Measurements from ENCODE around the gene MPZL1.
A peak's percentile ranks its signal among the peaks of the same experiment; 100 is the strongest.
"Not testable (repeated sequence)": the region's sequence is repeated elsewhere in the genome, so short reads cannot be mapped to it uniquely, and the experiment has no call there.

Gene MPZL1

DNA sequence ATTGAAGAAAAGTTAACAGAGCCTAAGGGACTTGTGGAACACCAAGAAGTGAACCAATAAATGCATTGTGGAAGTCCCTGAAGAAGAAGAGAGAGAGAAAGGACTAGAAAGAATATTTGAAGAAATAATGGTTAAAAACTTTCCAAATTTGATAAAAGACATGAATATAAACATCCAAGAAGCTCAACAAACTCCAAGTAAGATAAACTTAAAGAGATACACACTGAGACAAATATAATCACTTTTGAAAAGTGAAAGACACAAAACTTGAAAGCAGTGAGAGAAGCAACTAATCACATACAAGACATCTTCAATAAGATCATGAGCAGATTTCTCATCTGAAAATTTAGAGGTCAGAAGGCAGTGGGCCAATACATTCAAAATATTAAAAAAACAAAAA, 91.2 kb downstream of the MPZL1 start:
- DNase-seq (ENCODE audit: low spot score), result no peak

DNA sequence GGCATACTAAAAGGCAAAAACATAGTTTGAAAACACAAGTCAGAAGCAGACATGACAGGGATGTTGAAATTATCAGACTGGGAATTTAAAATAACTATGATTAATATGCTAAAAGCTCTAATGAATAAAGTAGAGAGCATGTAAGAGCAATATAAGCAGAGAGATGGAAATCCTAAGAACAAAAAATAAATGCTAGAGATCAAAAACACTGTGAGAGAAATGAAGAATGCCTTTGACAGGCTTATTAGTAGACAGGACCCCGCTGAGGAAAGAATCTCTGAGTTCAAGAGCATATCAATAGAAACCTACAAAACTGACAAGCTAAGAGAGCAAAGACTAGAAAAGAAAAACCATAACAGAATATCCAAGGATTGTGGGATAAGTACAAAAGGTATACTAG, 93.9 kb downstream of the MPZL1 start:
- DNase-seq (ENCODE audit: low spot score), result no peak

DNA sequence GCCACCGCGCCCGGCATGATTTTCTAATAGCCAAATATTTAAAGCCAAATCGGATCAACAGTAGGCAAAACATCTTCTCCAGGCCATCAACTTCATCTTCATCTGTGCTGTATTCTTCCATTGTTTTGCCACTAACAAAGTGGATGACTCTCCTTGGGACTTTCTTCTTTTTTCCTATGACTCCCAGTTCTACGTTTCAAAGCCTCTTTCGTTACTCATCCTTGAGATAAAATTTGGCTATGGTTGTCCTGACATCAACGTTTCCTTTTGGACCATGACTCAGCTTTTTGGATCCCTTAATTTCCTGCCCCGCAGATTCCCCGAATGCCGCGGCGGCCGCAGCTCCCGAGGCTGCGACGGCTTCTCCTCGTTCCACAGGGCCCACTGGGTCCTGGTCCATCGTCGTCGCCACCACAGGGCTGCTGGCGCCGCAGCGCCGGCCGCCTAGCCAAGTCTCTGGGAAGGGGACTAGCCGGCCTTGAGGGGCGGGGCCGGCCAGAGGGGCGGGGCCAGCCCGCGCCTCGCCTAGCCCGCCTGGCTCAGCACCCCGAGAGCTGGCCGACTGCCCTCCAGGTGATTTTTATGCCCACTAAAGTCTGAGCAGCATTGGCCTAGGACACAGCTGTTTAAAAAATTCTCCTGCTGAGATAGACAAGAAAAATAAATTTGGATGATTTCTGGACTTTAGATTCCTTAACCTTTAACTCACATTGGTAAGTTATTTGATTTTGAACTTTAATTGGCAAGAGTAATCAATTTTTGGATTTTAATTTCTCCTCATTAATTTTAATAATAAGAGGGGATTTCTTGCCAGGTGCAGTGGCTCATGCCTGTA, 98.3 kb downstream of the MPZL1 start:
- peak; percentile 98 for DNase-seq (ENCODE audit: low spot score)

DNA sequence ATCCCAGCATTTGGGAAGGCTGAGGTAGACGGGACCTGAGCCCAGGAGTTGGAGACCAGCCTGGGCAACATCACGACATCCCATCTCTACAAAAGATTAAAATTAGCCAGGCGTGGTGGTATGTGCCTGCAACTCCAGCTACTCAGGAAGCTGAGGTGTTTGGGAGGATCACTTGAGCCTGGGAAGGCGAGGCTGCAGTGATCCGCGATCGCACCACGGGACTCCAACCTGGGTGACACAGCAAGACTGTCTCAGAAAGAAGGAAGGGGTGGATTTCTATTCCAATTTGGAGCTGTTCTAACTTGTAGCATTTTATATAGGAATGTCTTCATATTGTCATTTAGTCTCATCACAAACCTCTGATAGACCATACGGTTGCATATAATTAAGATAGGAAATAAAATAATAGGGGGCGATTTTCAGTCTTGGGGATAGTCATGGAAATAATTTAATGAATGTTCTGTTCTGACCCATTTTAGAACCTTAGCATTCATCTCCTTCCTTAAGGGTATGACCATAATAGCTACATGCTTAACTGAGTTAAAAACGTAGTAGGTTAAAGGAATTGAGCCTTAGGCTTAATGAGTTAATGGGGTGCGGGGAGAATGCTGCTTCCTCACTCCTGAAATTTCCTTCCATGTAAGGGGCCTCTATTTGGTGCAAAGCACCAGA, 99.0 kb downstream of the MPZL1 start:
- DNase-seq (ENCODE audit: low spot score), result peak; percentile 87

DNA sequence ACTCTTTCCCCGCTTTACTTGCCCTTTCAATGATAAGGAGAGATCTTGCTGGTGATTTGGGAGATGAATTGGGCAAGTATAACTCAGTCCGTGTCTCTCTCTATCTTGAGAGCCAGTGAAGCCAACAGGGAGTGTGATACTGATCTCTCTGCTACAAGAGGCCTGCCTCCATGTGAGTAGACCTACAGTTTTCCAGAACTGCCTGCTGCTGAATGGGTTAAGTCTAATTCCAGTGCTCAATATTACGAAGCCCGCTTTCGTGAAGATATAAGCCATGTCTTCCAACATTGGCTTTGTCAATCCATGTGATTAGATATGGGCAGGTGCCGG, 99.5 kb downstream of the MPZL1 start:
- no peak for DNase-seq (ENCODE audit: low spot score)

DNA sequence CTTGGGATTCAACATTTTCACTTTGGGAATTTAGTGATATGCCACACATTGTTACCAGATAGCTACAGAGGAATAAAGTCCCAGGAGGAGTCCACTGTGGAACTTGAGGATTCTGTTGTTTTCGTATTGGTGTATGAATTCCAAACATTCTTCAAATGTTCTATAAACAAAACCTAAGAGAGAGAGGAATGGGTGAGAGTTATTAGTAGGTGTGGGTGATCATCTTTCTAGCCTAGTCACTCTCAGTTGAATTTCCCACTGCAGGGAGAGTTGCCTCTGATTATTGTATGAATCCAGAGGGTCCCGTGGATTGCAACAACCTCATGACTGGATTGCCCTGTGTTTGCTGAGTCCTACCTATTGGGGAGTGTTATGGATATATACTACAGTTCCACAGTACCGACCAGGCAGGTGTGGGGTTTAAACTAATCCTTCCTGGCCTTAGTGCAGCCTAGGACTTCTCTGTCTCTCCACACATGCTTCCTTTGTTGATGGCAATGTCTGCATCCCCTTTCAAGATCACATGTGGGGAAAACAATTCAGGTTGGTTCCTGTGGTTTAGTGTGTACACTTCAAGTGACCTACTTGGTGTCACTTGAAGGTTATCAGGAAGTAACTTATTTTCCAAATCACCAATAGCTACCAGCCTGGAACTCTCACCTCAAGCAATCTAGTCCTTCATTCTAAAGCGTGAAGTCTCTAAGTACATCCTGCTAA, 100.3 kb downstream of the MPZL1 start:
- peak; percentile 35 for DNase-seq (ENCODE audit: low spot score)

DNA sequence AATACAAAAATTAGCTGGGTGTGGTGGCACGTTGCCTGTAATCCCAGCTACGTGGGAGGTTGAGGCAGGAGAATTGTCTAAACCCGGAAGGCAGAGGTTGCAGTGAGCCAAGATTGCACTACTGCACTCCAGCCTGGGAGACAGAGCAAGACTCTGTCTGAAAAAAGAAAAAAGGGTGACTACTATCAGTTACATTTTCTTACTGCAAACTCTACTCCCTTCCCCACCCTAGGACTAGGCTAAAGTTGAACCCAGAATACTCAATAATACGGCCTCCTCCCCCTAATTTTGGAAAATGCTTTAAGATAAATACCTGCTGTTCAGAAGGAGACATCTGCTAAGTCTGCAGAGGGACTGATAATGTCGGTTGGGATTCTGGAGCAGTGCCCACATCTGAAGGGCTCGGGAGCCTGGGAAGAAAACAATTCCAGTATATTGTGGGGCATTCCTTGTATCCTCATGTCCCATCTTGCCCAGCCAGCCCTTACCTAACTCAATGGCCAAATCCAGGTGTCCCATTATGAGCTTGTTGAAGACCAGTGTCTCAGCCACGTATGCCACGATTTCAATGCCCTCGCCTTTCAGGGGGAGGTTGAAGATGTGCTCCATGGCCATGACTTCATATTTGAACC, 102.5 kb downstream of the MPZL1 start:
- no peak for DNase-seq (ENCODE audit: low spot score)

DNA sequence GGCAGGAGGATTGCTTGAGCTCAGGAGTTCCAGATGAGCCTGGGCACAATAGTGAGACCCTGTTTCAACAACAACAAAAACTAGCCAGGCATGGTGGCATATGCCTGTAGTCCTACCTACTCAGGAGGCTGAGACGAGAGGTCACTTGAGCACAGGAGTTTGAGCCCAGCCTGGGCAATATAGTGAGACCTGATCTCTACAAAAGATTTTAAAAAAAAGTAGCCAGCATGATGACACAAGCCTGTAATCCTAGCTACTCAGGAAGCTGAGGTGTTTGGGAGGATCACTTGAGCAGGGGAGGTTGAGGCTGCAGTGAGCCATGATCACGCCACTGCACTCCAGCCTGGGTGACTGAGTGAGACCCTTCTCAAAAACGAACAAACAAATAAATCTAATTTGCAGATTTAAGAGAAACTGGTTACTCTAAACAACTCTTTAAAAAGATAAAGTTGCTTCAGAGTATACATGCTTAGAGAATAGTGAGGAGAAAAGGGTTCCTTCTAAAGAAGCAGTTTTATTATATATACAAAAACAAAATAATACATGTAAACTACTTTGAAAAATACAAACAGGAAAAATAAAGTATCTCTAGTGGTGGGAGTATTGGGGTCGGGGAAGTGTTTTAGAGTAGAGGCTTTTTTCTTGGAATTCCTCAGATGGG, 103.8 kb downstream of the MPZL1 start:
- no peak for DNase-seq (ENCODE audit: low spot score)

- no peak for DNase-seq (ENCODE audit: low spot score)
Observed at GRCh38 chr1:167826127-167826526, 104.3 kb downstream of the MPZL1 start.

GRCh38 chr1:167829868-167830267, 108.1 kb downstream of the MPZL1 start:
- DNase-seq (ENCODE audit: low spot score), result no peak

- not testable (repeated sequence) for DNase-seq (ENCODE audit: low spot score)
Observed at GRCh38 chr1:167830668-167831067, 108.9 kb downstream of the MPZL1 start.

DNA sequence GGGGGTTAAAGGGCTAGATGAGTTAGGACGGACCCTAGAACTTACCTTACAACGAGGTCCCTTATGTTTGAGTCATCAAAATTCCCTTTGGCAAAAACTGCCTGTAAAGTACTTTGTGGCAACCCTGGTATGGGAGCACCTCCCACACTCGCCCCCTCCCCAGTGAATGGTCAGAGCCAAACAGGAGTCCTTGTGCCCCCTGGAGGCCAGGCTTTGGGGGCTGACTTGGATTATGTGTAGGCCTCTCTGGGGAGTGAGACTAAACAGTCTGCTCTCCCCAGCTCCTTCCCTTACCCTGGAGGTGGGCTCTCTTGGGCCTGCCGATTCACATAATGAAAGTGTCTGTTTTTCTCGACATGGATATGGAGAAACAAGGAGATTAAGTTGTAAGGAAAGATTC, 110.9 kb downstream of the MPZL1 start:
- DNase-seq (ENCODE audit: low spot score), result no peak

GRCh38 chr1:167833904-167834303, 112.1 kb downstream of the MPZL1 start:
- no peak for DNase-seq (ENCODE audit: low spot score)

DNA sequence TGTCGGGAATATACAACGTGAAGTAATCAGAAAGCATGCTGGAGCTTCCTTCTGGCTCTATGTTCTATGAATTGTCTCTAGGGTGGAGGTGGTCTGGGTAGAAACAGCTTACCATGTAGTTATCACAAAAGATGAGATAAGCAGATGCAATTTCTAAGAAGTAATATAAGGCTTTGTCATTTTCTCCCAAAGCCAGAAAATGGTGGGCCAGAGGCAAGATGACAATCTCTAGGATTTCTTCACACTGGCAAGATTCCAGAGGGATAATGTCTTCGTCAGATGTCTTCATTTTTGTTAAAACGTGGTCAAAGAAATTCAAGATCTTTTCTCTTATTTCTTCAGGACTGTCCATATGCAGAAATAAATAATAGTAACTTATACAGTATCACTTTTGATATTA, 114.4 kb downstream of the MPZL1 start:
- no peak for DNase-seq (ENCODE audit: low spot score)

GRCh38 chr1:167837326-167837725, 115.5 kb downstream of the MPZL1 start:
- no peak for DNase-seq (ENCODE audit: low spot score)

DNA sequence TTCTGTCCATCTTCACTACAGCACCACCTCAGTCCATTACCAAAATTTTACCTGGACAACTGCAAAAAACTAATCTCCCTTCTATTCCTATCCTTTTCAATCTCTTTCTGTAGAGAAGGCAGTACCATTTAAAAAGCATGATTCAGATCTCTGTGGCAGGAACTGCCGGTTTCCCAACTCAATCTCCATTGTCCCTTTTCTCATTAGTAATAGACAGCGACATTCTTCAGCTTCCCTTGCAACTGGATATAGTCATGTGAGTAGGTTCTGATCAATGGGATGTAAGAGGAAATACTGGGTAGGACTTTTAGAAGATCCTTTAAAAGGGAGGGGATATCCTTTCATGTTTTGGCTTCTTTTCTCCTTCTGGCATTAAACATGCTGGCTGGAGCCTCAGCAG, 117.2 kb downstream of the MPZL1 start:
- DNase-seq (ENCODE audit: low spot score), result no peak
